ENCODE measurements around the gene IFI27L1.
"Not testable (repeated sequence)": the region's sequence is repeated elsewhere in the genome, so short reads cannot be mapped to it uniquely, and the experiment has no call there.

IFI27L1 gene

DNA sequence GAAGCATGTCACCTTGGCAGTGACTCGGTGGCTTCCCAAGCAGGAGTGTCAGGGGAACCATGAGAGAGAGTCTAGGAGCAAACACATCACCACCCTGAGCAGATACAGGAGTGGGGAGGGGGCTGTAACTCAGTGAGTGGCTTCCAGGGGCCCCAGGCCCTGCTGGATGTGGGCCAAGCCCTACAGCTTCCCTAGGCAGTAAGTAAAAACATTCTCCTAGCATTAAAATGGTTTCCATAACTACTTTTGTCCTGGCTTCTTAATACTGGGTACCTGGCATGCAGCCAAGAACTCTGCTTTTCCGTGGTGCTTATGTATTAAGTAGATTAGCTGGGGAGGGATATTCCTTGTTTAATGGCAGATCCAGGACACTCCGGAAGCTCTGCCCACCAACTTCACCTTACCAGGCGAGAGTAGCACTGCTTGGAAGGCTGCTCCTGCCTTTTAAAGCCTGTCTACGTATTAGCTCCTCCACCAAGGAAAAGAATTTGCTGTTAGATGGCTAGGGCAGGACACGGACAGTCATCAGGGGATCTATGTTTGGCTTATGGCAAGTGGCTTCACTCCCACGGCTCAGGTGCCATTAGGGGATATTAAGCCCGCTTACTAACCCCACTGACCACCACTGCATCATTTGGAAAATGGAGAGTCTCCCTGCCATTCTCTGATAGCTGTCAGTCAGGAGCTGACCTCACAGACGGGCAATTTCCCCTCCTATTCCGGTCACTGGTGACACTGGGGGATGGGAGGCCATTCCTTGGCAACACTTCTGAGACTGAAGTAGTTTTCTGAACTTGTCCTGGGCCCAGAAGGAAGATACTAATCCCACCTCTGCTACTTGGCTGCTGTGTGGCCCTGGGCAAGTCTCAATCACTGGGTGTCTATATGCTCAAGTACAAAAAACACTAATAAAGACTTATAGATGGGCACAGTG lies 32.2 kb upstream of the IFI27L1 start:
- no peak for DNase-seq

GRCh38 chr14:94049625-94050023 lies 31.5 kb upstream of the IFI27L1 start:
- DNase-seq = no peak

DNA sequence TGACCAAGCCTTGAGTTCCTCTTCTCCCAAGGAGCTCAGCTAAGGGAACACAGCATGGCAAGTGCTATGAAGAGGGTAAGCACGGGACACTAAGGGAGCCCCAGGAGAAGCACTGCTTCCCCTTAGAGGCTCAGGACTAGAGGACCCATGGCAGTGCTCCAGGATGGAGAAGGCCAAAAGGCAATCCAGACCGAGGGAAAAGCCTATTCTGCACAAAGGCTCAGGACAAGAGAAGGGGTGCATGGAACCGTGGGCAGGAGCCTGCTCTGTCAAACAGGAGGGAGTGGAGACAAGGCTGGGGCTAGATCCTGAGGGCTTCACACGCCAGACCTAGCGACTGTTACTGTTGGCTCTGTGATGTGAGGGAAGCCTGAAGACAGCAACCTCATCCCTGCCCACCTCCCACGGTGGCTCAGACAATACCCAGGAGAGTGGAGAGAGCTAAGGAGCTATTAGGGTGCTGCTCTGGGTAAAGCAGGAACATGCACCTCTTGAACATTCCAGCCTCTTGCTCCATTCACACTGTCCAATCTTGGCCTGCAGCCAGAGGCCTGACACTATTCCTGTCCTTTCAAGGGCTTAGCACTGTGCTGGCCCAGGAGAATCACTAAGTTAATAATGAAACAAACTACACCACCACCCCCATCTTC lies 30.8 kb upstream of the IFI27L1 start:
- DNase-seq = no peak

DNA sequence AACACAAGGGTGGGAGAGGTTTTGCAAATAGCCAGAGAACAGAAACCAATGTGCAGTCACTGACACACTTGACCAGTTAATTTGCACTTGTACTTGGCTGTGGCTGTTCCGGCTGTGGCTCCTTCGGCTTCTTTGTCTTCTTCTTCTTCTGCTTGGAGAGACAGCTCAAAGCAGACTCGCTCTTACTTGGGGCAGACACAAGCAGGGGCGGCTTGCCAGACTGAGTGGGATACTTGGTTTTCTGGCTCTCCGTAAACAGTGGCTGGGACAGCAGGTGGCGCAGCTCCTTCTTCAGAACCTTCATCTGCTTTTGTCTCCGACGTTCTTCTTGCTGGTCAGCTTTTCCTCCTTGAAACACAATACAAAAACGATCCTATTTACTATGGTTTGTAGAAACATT lies 30.0 kb upstream of the IFI27L1 start:
- DNase-seq = no peak

DNA sequence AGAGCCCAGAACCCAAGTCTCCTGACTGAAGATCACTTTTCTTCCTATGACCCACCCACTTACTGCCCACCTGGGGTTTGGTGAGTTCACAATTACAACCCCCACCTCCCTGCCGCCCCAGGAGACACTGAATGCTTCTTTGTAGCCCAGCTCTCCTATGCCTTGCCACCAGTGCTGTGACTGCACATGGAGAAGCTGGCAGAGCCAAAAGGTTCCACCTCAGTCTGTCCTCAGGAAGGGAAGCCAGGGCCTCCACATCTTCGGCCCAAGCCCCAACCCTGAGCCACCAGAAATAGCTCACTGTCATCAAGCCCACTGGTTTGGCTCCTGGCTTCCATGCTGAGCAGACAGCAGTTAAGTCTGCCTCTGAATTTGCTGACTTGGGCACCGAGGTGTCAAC lies 29.3 kb upstream of the IFI27L1 start:
- DNase-seq = no peak

DNA sequence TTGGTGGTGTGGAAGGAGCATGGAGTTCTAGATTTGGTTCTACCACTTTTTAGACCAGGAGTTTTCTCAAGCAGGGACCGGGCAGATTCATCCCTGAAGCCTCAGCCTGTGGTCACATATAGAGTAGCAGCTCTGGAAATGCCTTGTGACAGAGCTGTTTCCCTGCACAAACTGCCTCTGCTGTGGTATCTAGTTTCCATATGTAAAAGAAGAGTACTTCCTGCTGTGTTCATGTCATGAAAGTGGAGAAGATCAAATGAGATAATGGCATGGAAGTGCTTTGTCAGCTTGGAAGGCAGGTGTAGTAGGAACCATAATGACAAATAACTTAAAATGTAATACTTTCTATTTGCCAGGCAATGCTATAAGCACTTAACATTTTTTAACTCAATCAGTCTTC lies 28.9 kb upstream of the IFI27L1 start:
- DNase-seq = no peak

DNA sequence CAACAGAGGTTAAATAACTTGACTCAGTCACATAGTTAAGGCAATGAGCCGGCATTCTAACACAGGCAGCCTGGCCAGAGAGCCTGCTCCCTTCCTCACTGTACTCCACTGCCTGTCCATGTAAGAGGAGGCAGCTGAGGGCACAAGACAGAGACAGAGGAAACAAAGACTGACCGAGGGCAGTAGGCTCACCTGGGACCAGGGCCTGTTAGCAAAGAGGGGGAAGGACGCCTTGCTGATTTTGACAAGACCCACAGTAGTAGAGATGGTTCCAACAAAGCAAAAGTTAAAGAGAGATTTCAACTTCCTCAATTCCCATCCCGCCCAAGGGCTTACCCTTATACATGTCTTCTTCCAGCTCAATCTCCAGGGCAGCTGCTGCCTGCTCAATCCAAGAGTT lies 28.4 kb upstream of the IFI27L1 start:
- no peak for DNase-seq

DNA sequence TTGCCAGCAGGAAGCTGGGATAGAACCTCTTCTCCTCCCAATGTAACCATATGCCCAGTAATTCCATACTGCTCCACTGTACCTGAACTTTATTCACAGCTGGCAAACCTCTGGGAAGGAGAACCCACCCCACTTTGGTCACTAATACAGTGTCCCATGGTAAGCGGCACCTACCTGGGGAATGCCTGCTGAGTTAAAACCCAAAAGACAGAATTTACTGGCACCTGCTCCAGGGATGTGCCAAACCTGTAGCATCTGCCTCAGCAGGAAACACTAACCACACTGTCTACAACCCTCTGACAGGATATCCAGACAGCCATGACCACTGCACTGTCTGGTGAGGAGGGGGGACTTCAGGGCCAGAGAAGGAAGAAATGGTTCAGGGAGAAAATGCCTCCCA lies 26.7 kb upstream of the IFI27L1 start:
- DNase-seq = no peak

DNA sequence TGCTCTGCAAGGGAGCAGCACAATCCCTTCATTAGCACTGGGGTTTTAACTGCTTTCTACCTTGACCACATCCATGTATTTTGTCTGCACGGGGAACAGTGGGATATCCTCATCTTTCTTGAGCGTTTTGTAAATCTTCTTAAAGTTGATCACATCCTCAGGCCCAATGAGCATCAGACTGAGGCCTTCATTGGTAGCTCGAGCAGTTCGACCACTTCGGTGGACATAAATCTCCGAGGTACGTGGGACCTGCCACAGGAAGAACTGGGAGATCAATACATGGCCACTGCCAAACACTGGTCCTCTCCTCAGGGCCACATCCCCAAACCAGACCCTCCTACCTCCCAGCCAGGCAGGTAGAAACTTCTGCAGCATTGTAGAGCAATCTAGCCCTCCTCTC lies 26.2 kb upstream of the IFI27L1 start:
- DNase-seq = no peak

DNA sequence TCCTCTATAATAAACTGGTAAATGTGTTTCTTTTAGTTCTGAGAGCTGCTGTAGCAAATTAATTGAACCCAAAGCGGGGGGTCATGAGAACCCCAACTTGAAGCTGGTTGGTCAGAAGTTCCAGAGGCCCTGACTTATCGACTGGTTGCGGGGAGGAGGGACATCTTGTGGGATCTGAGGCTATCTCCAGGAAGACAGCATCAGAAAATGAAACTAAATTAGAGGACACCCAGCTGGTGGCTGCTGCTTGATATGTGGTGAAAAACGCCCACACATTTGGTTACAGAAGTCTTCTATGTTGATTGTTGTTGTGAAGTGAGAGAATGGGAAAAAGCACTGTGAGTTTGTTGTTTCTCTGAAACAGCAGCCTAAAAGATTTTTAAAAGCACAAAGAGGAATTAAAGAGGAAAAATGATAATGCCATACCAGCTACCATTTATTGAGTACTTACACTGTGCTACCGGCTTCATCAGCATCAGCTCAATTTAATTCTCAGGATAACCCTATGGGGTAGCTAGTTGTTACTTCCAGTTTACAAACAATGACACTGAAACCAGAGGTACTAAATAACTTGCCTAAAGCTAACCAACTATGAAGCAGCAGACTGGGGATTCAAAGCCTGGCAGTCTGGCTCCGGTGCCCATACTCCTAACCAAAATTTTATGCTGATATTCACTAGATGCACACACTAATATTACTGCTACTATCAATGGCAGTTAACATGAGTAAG lies 24.4 kb upstream of the IFI27L1 start:
- DNase-seq = peak; percentile 37

DNA sequence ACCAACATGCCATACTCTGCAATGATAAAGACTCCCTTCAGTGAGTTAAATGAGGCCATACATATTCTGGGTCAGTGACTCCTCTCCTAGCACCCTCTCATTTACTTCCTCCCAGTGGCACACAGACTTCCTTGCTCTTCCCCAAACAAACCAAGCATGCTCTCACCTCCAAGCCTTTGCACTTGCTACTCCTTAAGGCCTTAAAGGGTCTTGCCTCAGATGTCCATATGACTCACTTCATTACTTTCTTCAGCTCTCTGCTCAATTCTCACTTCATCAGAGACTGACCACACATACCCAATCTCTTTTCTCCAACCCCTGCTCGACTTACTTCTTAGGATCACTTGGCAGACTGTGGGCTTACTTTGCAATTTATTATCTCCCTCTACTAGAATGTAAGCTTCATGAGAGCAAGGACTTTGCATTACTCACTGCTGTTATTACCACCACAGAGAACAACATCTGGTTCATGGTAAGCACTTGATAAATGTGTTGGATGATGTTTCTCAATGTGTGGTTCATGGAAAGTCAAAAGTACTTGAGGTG lies 22.9 kb upstream of the IFI27L1 start:
- DNase-seq = no peak

GRCh38 chr14:94058674-94059138 lies 22.4 kb upstream of the IFI27L1 start:
- no peak for DNase-seq

- DNase-seq = no peak
Measured at GRCh38 chr14:94059998-94060397, 21.1 kb upstream of the IFI27L1 start.

DNA sequence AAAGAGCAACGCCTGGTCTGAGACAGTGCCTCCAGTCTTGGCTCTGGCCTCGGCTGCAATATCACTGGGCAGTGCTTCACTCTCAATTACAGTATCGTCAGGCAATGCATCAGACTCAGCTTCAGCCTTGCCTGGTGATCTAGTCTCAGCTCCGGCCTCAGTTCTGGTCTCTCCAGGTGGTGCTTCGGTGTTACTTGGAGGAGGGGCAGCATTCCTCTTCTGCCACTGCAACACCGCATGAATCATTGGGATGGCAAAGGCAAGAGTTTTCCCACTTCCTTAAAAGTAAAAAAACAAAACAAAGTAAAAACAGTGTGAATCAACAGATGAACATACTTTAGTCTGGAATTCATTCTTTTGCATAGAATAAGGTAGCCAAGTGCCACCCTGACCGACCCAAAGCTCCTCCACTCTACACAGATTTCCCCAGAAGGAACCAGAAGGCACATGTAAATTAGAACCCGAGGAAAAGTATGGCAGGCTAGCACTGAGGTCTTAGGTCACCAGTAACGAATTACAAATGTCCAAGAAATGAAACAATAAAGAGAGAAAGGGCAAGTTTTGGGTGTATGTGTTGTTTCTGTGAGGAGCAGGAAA lies 18.7 kb upstream of the IFI27L1 start:
- no peak for DNase-seq

GRCh38 chr14:94066089-94066676 lies 14.9 kb upstream of the IFI27L1 start:
- no peak for DNase-seq

- not testable (repeated sequence) for DNase-seq
Measured at GRCh38 chr14:94072076-94072475, 9.0 kb upstream of the IFI27L1 start.

DNA sequence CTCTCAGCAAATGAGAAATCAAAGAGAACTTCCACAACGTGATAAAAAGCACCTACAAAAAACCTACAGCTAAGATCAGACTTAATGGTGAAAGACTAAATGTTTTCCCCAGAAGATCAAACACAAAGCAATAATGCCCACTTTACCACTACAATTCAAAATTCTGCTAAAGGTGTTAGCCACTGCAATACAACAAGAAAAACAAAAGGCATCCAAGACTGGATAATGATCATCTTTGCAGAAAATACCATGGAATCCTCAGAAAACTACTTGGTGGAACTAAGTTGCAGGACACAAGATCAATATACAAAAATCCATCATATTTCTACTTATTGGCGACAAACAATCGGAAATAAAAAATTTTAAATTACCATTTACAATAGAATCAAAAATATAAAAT lies 6.6 kb upstream of the IFI27L1 start:
- no peak for DNase-seq

GRCh38 chr14:94075008-94075407 lies 6.1 kb upstream of the IFI27L1 start:
- DNase-seq = no peak

GRCh38 chr14:94077111-94077821 lies 3.8 kb upstream of the IFI27L1 start:
- DNase-seq = no peak

DNA sequence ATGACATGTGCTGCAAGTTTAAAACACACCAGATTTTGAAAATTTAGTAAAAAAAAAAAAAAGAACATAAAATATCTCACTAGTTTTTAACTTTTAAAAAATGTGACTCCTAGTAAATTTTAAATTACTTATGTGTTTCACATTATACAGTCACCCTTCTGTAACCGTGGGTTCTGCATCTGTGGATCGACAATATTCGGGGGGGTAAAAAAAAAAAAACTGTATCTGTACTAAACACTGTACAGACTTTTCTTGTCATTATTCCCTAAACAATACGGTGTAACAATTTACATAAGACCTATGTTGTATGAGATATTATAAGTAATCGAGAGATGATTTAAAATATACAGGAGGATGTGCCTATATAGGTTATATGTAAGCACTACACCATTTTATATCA lies 3.3 kb upstream of the IFI27L1 start:
- DNase-seq = no peak

DNA sequence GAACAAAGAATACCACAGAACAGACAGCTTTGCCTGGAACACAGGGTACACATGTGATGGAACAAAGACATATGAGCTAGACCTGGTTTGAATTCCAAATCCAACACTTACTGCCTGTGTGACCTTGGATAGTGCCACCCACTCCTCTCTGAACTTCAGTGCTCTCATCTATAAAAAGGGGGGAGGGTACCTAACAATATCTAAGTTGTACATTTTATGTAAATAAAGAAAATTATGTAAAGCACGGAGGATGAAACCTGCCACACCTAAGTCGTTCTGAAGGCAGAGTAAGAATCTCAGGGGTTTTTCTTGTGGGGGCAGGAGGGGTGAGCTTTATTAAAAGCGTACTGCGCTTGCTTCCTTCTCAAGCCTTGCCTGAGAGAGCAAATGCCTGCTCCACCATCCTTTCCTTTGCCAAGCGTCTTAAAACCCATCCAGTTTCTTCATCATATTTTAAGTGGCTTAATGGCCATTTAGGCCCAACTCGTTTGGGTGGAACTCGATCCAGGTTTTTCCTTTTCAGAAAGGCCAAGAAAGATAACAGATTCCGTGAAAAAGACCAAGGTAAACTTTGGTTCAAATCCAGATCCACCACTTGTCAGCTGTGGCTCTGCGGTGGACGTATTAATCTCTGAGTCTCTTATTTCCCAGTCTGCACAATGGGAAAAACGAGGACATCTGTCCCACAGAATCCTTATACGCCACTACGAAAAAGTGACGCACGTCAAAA lies 1.1 kb upstream of the IFI27L1 start:
- DNase-seq = no peak
